Endothelial cell of umbilical vein (primary cell): Measurements from ENCODE around the gene SNPH. TPM values are rescaled to one million over a fixed set of nuclear protein-coding genes. Genes with fewer than 3 reads are reported as not detected.
A peak's percentile ranks its signal among the peaks of the same experiment; 100 is the strongest.

ENCODE experiments used
- BruUV-seq: library from RNA; stranded (reverse); fragments of 400-500 nt; replicated peaks from 2 replicates; lab custom pipeline; 2021; lab: Mats Ljungman, UMichigan
- CTCF ChIA-PET: fragments of 300-600, 350-600 bp; sonication (Branson Sonifier 250); formaldehyde crosslinking; loops from one replicate; lab custom pipeline; 2021; ENCODE audit warnings: antibody characterized with exemption, inconsistent platforms; lab: Charles Lee
- POLR2A ChIA-PET: fragments of 300-600, 350-600 bp; sonication (Branson Sonifier 250); formaldehyde crosslinking; loops from one replicate; lab custom pipeline; 2021; ENCODE audit warnings: antibody characterized with exemption, inconsistent platforms; lab: Charles Lee
- DNase-seq: peaks from one replicate; pipeline ENCODE4 v3.0.0-alpha.2; 2011; ENCODE audit warnings: low read depth, low spot score
- FAIRE-seq: peaks from 2 replicates; lab custom pipeline; 2011; peaks lifted over from hg19 to GRCh38; lab: Jason Lieb, UNC
- H2AFZ ChIP-seq: 2 replicates; pipeline ENCODE4 v1.6.0; 2012; ENCODE audit warnings: low read depth, low read length, control low read depth, inconsistent platforms
- H3K27ac ChIP-seq: 2 replicates; pipeline ENCODE4 v1.5.1; 2011; ENCODE audit warnings: low read depth, mild to moderate bottlenecking, control low read depth, low read length, moderate library complexity; ENCODE audit not compliant: insufficient read depth
- H3K27me3 ChIP-seq, 2 experiments: 2 replicates each; pipeline versions ENCODE4 v1.6.0 to v1.6.1; 2011; ENCODE audit warnings: low read length in 2 of 2, mixed read lengths in 1 of 2; ENCODE audit not compliant: control insufficient read depth in 2 of 2, insufficient read depth in 2 of 2
- H3K36me3 ChIP-seq, 2 experiments: 2 replicates in 1 of 2; 3 replicates in 1 of 2; pipeline ENCODE4 v1.5.1; 2011; ENCODE audit warnings: low read length in 2 of 2, mild to moderate bottlenecking in 1 of 2, moderate library complexity in 1 of 2; ENCODE audit not compliant: control insufficient read depth in 2 of 2, insufficient read depth in 2 of 2; ENCODE audit errors: extremely low read depth in 1 of 2
- H3K4me1 ChIP-seq: 3 replicates; pipeline ENCODE4 v1.5.1; 2011; ENCODE audit warnings: mild to moderate bottlenecking, low read length; ENCODE audit not compliant: control insufficient read depth, insufficient read depth; ENCODE audit errors: extremely low read depth
- H3K4me2 ChIP-seq: 2 replicates; pipeline ENCODE4 v1.6.1; 2011; ENCODE audit warnings: low read length, control low read depth, mixed read lengths; ENCODE audit not compliant: insufficient read depth
- H3K4me3 ChIP-seq, 3 experiments: fragments of 200-600 bp in 1 of 3; sonication (generic), shearing (Covaris generic) in 1 of 3; replicated peaks in 1 of 3; 2 replicates each; pipeline ENCODE4 v1.5.1; 2011 to 2016; ENCODE audit warnings: control low read depth in 3 of 3, low read length in 3 of 3, mild to moderate bottlenecking in 2 of 3, inconsistent platforms in 1 of 3, low read depth in 1 of 3, moderate library complexity in 1 of 3; ENCODE audit not compliant: insufficient read depth in 1 of 3
- H3K79me2 ChIP-seq: 2 replicates; pipeline ENCODE4 v1.6.0; 2012; ENCODE audit warnings: low read length, inconsistent platforms; ENCODE audit not compliant: control insufficient read depth, insufficient read depth
- H3K9ac ChIP-seq: replicated peaks from 2 replicates; pipeline ENCODE3; 2011; ENCODE audit warnings: low read length, control low read depth; ENCODE audit not compliant: insufficient read depth; ENCODE audit errors: extremely low read depth
- H3K9me1 ChIP-seq: replicated peaks from 3 replicates; pipeline ENCODE4 v1.6.0; 2011; ENCODE audit warnings: mild to moderate bottlenecking, low read length; ENCODE audit not compliant: control insufficient read depth, insufficient read depth; ENCODE audit errors: extremely low read depth
- H3K9me3 ChIP-seq: replicated peaks from 2 replicates; pipeline ENCODE4 v1.5.1; 2012; ENCODE audit warnings: low read length, inconsistent platforms; ENCODE audit not compliant: control insufficient read depth, insufficient read depth
- H4K20me1 ChIP-seq: replicated peaks from 2 replicates; pipeline ENCODE3; 2011; ENCODE audit warnings: mild to moderate bottlenecking, low read length; ENCODE audit not compliant: control insufficient read depth, insufficient read depth; ENCODE audit errors: extremely low read depth
- EZH2 ChIP-seq: IDR thresholded peaks from 2 replicates; pipeline ENCODE4 v1.6.1; 2012; ENCODE audit warnings: borderline replicate concordance, low read depth, mild to moderate bottlenecking, moderate library complexity, low read length, inconsistent platforms; ENCODE audit not compliant: severe bottlenecking
- FOS ChIP-seq: IDR thresholded peaks from 2 replicates; pipeline ENCODE4 v1.6.1; 2011; ENCODE audit warnings: mild to moderate bottlenecking, low read length, moderate library complexity, borderline replicate concordance; ENCODE audit not compliant: insufficient read depth
- GATA2 ChIP-seq: IDR thresholded peaks from 2 replicates; pipeline ENCODE4 v1.7.0; 2011; ENCODE audit warnings: low read depth, mild to moderate bottlenecking, moderate library complexity, mixed read lengths, low read length; ENCODE audit not compliant: insufficient read length, insufficient read depth
- MAX ChIP-seq: IDR thresholded peaks from 2 replicates; pipeline ENCODE4 v1.6.1; 2011; ENCODE audit not compliant: insufficient read depth, insufficient read length
- POLR2A ChIP-seq: IDR thresholded peaks from 2 replicates; pipeline ENCODE4 v1.6.1; 2012; ENCODE audit warnings: low read depth, mild to moderate bottlenecking, control low read depth, low read length
- POLR2AphosphoS5 ChIP-seq: IDR thresholded peaks from 2 replicates; pipeline ENCODE4 v1.6.1; 2012; ENCODE audit warnings: low read depth, mild to moderate bottlenecking, control low read depth, low read length, moderate library complexity; ENCODE audit not compliant: insufficient read depth
- dilution Hi-C: fragments of 300-500 bp; cut with MboI; formaldehyde crosslinking; loops from one replicate; pipeline ENCODE4 v1.15.0; 2019; ENCODE audit warnings: low sequenced_read_pairs; ENCODE audit not compliant: extremely low pct_ligation_motif_present
- intact Hi-C: fragments of 100-400 bp; cut with micrococcal nuclease; formaldehyde crosslinking; loops from one replicate; pipeline ENCODE4 v1.10.0; 2022
- polyA plus RNA-seq, 4 experiments: library from polyadenylated mRNA; depleted of rRNA in 3 of 4; stranded (reverse) in 3 of 4; unstranded in 1 of 4; fragments of >200 nt; gene quantifications; 2 replicates each; pipeline versions ENCODE4 v1.2.1 to v1.2.3, GENCODE V29; 2011 to 2012; ENCODE audit warnings: missing spikeins in 1 of 4
- total RNA-seq: library from RNA; stranded (reverse); gene quantifications from 2 replicates; pipeline ENCODE4 v1.2.3, GENCODE V29; 2021
- TF ChIP-seq, protein P1 (sequence below), 2 donors: IDR thresholded peaks; 1 replicate in 1 of 2; 2 replicates in 1 of 2; pipeline ENCODE4 v1.5.1; 2011; ENCODE audit warnings: low read length in 2 of 2, mild to moderate bottlenecking in 2 of 2, moderate library complexity in 2 of 2, control low read depth in 1 of 2, inconsistent platforms in 1 of 2, low read depth in 1 of 2; ENCODE audit not compliant: insufficient read depth in 1 of 2; ENCODE audit errors: extremely low read depth in 1 of 2

Gene SNPH
- total and polyA plus RNA-seq, 2 donors (not counting 3 experiments of a cell fraction or from before 2014, with no cell fraction given), result 2.3 to 5.5 TPM

DNA sequence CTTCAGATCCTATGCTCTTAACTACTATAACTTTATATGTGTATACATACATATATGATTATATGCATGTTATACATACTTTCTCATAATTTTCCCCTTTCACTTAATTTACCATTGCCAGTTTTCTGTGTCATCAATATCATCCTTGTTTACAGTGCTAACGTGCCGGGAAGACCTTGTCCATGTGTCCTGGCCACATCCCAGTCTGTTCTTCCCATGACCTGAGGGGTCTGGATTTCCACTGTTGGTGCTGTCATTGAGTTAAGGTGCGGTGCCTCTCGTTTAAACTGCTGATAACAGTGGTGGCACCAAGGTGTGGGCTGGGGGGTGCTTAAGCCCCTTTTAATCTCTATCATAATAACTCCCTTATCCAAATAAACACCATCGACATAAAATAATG lies 71.3 kb downstream of the SNPH start:
- TF ChIP-seq GATA2 (peak; percentile 5), POLR2AphosphoS5 (no peak), POLR2A (peak; percentile 5), MAX (no peak), FOS (no peak)
- FAIRE-seq (no peak), DNase-seq (no peak)
- Histone ChIP-seq H3K9me3 (no peaks in the 10 kb centered on the region), H3K9ac (peak overlapping the region; percentile 68), H3K79me2 (no peaks in the 10 kb centered on the region), H3K36me3 (no peaks in the 10 kb centered on the region), H3K4me3 (no peak overlapping the region), H3K4me2 (peak overlapping the region; percentile 29), H3K4me1 (peaks cover 57% of the 10 kb centered on the region), H3K27me3 (no peaks in the 10 kb centered on the region), H2AFZ (no peak overlapping the region), H3K9me1 (no peaks in the 10 kb centered on the region), H3K27ac (peak overlapping the region; percentile 93), H4K20me1 (no peaks in the 10 kb centered on the region)
- POLR2A ChIA-PET, result interaction anchor here (1.1 to 1.9 kb wide), 2 partner anchors 10 to 15 kb away, joined by 3 to 9 read pairs; no protein-coding TSS in a partner anchor
- CTCF ChIA-PET, result interaction anchor here (0.9 to 2.0 kb wide), 4 partner anchors 10 to 46 kb away, joined by 3 to 10 read pairs (median 6); no protein-coding TSS in a partner anchor
- intact Hi-C loops (loop anchor here (1.0 to 2.0 kb wide), 4 partner anchors 12 to 63 kb away; no protein-coding TSS in a partner anchor), dilution Hi-C loops (no loop called here)
- TSS peak; percentile 80 for BruUV-seq

DNA sequence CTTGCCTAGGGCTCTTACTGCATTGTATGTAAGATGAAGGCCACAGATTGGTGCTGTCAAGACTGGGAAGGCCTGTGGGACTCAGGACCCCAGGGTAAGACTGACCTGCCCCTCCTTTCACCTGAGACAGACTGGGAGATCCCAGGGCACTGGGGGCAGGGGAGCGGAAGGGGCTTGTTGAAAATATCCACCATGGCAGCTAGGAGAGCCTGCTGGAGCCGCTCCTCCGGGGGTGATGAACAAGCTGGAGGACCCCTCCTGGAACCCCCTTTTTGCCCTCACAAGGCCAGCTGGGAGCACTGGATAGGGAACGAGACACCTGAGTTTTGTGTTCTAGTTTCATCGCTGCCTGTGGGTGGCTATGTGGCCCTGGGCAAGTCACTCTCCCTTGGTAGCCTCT lies 72.0 kb downstream of the SNPH start:
- Histone ChIP-seq H2AFZ (no peak overlapping the region), H3K9me1 (no peaks in the 10 kb centered on the region), H3K4me2 (no peak overlapping the region), H3K27me3 (no peaks in the 10 kb centered on the region), H3K79me2 (no peaks in the 10 kb centered on the region), H3K9ac (peak overlapping the region; percentile 68), H3K9me3 (no peaks in the 10 kb centered on the region), H3K4me3 (no peak overlapping the region), H3K36me3 (no peaks in the 10 kb centered on the region), H3K4me1 (peaks cover 56% of the 10 kb centered on the region), H4K20me1 (no peaks in the 10 kb centered on the region), H3K27ac (peak overlapping the region; percentile 93)
- BruUV-seq, result no TSS peak
- TF ChIP-seq POLR2A, result no peak
- no peak for TF ChIP-seq EZH2
- TF ChIP-seq, protein P1, sequence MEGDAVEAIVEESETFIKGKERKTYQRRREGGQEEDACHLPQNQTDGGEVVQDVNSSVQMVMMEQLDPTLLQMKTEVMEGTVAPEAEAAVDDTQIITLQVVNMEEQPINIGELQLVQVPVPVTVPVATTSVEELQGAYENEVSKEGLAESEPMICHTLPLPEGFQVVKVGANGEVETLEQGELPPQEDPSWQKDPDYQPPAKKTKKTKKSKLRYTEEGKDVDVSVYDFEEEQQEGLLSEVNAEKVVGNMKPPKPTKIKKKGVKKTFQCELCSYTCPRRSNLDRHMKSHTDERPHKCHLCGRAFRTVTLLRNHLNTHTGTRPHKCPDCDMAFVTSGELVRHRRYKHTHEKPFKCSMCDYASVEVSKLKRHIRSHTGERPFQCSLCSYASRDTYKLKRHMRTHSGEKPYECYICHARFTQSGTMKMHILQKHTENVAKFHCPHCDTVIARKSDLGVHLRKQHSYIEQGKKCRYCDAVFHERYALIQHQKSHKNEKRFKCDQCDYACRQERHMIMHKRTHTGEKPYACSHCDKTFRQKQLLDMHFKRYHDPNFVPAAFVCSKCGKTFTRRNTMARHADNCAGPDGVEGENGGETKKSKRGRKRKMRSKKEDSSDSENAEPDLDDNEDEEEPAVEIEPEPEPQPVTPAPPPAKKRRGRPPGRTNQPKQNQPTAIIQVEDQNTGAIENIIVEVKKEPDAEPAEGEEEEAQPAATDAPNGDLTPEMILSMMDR (IDR thresholded peaks at IDR 0.05; ENCODE audit: extremely low read depth in 1 of 2, insufficient read depth in 1 of 2, low read depth in 1 of 2, low read length in 2 of 2), result no peak
- FAIRE-seq (peak; percentile 56), DNase-seq (no peak)
- ChIA-PET CTCF (interaction anchor here (0.9 kb wide), 1 partner anchor 11 kb away, joined by 3 read pairs; no protein-coding TSS in a partner anchor), POLR2A (no interaction called here)
- intact Hi-C loops (no loop called here), dilution Hi-C loops (no loop called here)
